ENCODE measurements around the gene RFFL. TPM values are rescaled to one million over a fixed set of nuclear protein-coding genes. Genes with fewer than 3 reads are reported as not detected.
"Not testable (repeated sequence)": the region's sequence is repeated elsewhere in the genome, so short reads cannot be mapped to it uniquely, and the experiment has no call there.

RFFL gene
- total RNA-seq, 4 donors from 2014 or later, result 31.7 to 64.0 (median 56.2) TPM

DNA sequence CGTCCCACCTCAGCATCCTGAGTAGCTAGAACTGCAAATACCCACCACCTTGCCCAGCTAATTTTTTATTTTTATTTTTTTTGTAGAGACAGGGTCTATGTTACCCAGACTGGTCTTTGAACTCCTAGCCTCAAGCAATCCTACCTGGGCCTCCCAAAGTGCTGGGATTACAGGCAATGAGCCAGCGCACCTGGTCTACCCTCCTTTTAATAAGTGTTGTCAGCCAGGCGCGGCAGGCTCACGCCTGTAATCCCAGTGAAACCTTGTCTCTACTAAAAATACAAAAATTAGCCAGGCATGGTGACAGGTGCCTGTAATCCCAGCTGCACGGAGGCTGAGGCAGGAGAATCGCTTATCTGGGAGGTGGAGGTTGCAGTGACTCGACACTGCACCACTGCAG is 19.3 kb downstream of the RFFL start:
- no peaks in the 10 kb centered on the region for H3K27me3 ChIP-seq
- H3K4me1 ChIP-seq, result peaks cover 10 to 48% (median 12%) of the 10 kb centered on the region in 3 donors
- DNase-seq, result no peak
- no peak overlapping the region for H3K4me3 ChIP-seq
- H3K27ac ChIP-seq, result no peak overlapping the region
- intact Hi-C loops (cut with DNase I), result no loop called here
- H3K9me3 ChIP-seq, result no peaks in the 10 kb centered on the region
- no peak for TF ChIP-seq POLR2A (IDR thresholded peaks at IDR 0.05)
- TF ChIP-seq, protein P1, sequence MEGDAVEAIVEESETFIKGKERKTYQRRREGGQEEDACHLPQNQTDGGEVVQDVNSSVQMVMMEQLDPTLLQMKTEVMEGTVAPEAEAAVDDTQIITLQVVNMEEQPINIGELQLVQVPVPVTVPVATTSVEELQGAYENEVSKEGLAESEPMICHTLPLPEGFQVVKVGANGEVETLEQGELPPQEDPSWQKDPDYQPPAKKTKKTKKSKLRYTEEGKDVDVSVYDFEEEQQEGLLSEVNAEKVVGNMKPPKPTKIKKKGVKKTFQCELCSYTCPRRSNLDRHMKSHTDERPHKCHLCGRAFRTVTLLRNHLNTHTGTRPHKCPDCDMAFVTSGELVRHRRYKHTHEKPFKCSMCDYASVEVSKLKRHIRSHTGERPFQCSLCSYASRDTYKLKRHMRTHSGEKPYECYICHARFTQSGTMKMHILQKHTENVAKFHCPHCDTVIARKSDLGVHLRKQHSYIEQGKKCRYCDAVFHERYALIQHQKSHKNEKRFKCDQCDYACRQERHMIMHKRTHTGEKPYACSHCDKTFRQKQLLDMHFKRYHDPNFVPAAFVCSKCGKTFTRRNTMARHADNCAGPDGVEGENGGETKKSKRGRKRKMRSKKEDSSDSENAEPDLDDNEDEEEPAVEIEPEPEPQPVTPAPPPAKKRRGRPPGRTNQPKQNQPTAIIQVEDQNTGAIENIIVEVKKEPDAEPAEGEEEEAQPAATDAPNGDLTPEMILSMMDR (IDR thresholded peaks at IDR 0.05), result no peak
- WGBS, 2 donors, result 83 to 85% methylated on average over 4 to 8 of the region's 8 CpGs
- H3K36me3 ChIP-seq, result no peaks in the 10 kb centered on the region

DNA sequence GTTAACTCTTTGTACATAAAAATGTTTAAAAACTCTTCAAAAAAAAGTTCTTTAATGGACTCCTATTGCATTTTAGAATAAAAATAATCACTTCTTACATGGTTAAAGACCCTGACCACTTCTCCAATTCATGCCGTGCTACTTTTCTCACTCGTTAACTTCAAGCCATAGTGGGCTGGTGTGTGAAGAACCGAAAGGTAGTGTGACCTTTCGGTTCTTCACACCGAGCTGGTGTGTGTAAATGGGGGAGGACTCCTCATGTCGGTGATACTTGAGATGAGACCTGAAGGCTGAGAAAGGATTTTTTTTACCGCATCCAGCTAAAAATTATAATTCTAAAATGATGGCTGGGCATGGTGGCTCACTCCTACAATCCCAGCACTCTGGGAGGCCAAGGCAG is 22.1 kb downstream of the RFFL start:
- Histone ChIP-seq H3K4me3 (no peak overlapping the region), H3K36me3 (no peaks in the 10 kb centered on the region), H3K9me3 (no peaks in the 10 kb centered on the region), H3K27me3 (no peaks in the 10 kb centered on the region), H3K27ac (no peak overlapping the region), H3K4me1 (peaks cover 3 to 21% (median 5%) of the 10 kb centered on the region in 3 donors)
- intact Hi-C loops (cut with DNase I), result no loop called here
- DNase-seq, result no peak
- TF ChIP-seq POLR2A (IDR thresholded peaks at IDR 0.05), result no peak
- TF ChIP-seq, protein P1 (IDR thresholded peaks at IDR 0.05), result no peak
- 92 to 96% methylated on average over 7 of the region's 7 CpGs for whole genome bisulfite sequencing, 2 donors

DNA sequence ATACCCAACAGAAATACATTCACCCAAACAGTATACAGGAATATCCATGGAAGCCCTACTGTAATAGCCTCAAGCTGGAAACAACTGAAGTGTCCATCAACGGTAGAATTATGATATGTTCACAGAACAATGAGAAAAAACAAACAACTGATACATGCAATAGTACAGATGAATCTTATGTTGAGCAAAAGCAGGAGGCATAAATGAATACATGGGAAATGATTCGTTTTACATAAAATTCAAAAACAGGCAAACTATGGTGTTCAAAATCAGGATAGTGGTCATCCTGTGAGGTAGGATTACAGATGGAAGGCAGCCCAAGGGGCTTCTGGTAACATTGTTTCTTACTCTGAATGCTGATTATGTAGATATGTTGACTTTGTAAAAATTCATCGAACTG is 25.1 kb downstream of the RFFL start:
- intact Hi-C loops (cut with DNase I), result no loop called here
- WGBS, 2 donors, result 76 to 79% methylated on average over 3 of the region's 3 CpGs
- peaks cover 0 to 10% (median 0%) of the 10 kb centered on the region in 3 donors for H3K36me3 ChIP-seq
- H3K27ac ChIP-seq, result no peak overlapping the region
- TF ChIP-seq, protein P1 (IDR thresholded peaks at IDR 0.05), result no peak
- no peak for TF ChIP-seq POLR2A (IDR thresholded peaks at IDR 0.05)
- H3K4me1 ChIP-seq, result no peaks in the 10 kb centered on the region
- DNase-seq, result no peak
- H3K4me3 ChIP-seq, result no peak overlapping the region
- H3K9me3 ChIP-seq, result no peaks in the 10 kb centered on the region
- H3K27me3 ChIP-seq, result no peaks in the 10 kb centered on the region

DNA sequence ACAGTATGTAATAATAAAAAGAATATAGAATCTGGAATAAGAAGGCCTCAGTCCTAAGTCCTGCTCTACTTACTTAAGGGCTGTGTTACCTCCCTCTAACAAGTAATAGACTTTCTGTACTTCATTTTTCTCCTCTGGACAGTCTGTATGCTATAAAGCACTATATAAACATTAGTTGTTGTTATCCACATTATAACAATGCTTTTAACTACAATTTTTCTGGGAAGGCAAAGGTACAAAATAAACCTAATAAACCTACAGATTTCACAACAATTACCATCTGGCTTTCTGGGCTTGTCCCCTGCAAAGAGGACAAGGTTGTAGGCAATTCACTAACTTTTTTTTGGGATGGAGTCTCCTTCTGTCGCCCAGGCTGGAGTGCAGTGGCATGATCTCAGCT is 32.7 kb downstream of the RFFL start:
- Histone ChIP-seq H3K4me1 (peaks cover 0 to 20% (median 0%) of the 10 kb centered on the region in 3 donors), H3K9me3 (no peaks in the 10 kb centered on the region), H3K27ac (no peak overlapping the region), H3K27me3 (no peaks in the 10 kb centered on the region), H3K4me3 (no peak overlapping the region), H3K36me3 (peaks cover 0 to 27% (median 3%) of the 10 kb centered on the region in 3 donors)
- DNase-seq, result no peak
- TF ChIP-seq POLR2A (IDR thresholded peaks at IDR 0.05), result no peak
- WGBS, 2 donors, result 100% methylated on average over 1 of the region's 1 CpG
- intact Hi-C loops (cut with DNase I), result no loop called here

DNA sequence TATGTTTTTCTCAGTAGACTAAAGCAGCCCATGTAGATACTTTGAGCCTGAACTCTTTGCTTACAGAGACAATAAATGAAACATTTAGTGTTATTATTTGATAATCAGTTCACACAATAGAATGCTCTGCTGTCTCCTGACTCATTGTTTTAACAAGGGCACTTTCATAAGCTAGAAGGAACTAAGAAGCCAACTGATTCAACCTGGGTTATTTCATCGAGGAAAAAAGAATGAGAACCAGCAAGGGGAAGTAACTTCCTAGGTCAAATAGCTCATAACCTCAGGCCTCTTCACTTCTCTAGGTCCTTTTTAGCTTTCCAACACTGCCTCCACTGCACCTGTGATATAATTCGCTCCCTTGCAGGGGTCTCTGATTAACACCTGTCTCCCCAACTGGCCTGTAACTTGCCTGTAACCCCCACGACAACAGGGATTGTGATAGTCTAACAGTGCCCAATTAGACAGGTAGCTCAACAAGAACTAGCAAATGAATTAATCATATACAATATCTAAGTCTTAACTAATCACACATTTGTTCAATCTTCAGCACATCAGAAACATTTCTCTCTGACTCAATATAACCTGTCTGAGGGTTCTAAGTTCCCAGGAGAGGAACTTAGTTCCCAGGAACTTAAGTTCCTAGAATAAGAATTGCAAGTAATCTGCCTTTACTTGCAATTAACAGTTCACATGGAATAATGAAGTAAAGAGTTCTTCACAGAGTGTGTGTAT is 34.8 kb downstream of the RFFL start:
- DNase-seq, result no peak
- 55 to 61% methylated on average over 3 of the region's 3 CpGs for WGBS, 2 donors
- no peak overlapping the region for H3K4me3 ChIP-seq
- no peaks in the 10 kb centered on the region for H3K9me3 ChIP-seq
- intact Hi-C loops (cut with DNase I), result no loop called here
- no peaks in the 10 kb centered on the region for H3K27me3 ChIP-seq
- peak overlapping the region; percentile 45 to 73 (median 60) for H3K27ac ChIP-seq
- peaks cover 4 to 36% (median 5%) of the 10 kb centered on the region in 3 donors for H3K4me1 ChIP-seq
- peaks cover 0 to 37% (median 3%) of the 10 kb centered on the region in 3 donors for H3K36me3 ChIP-seq
- TF ChIP-seq, protein P1 (IDR thresholded peaks at IDR 0.05), result no peak

DNA sequence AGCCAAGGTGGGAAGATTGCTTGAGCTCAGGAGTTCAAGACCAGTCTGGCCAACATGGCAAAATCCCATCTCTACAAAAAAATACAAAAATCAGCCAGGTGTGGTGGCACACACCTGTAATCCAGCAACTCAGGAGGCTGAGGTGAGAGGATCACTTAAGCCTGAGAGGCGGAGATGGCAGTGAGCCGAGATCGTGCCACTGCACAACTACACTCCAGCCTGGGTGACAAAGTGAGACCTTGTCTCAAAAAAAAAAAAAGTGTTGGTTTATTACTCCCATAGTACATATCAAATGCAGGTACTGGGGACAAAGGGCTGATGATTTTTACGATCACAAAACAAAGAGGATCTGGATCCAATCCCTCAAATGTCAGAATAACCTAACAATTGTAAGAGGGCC is 35.4 kb downstream of the RFFL start:
- Histone ChIP-seq H3K27ac (peak overlapping the region in 2 of 4 donors; percentile 45 to 73), H3K4me1 (peaks cover 8 to 42% (median 8%) of the 10 kb centered on the region in 3 donors), H3K36me3 (peaks cover 0 to 31% (median 3%) of the 10 kb centered on the region in 3 donors)
- H3K9me3 ChIP-seq; DNase-seq; H3K4me3 ChIP-seq; intact Hi-C loops (cut with DNase I); H3K27me3 ChIP-seq: not testable (repeated sequence)
- 82 to 88% methylated on average over 4 of the region's 4 CpGs for WGBS, 2 donors
